GM13976 (cell line): ENCODE measurements around the gene C1orf116.

Experiments
- DNase-seq: peaks from one replicate; pipeline ENCODE4 v3.0.0; 2012; ENCODE audit warnings: low spot score
- in situ Hi-C: fragments of 300-500 bp; cut with MboI; formaldehyde crosslinking; loops from one replicate; pipeline ENCODE4 v1.12.0; 2022; ENCODE audit warnings: low sequenced_read_pairs, mixed read lengths, inconsistent platforms; ENCODE audit not compliant: unreplicated experiment
- TF ChIP-seq, protein P1 (sequence below): IDR thresholded peaks from 2 replicates; pipeline ENCODE4 v1.5.1; 2012; ENCODE audit warnings: borderline replicate concordance, mild to moderate bottlenecking; ENCODE audit not compliant: insufficient read depth; ENCODE audit errors: extremely low read depth, missing control alignments, control extremely low read depth

Gene C1orf116

DNA sequence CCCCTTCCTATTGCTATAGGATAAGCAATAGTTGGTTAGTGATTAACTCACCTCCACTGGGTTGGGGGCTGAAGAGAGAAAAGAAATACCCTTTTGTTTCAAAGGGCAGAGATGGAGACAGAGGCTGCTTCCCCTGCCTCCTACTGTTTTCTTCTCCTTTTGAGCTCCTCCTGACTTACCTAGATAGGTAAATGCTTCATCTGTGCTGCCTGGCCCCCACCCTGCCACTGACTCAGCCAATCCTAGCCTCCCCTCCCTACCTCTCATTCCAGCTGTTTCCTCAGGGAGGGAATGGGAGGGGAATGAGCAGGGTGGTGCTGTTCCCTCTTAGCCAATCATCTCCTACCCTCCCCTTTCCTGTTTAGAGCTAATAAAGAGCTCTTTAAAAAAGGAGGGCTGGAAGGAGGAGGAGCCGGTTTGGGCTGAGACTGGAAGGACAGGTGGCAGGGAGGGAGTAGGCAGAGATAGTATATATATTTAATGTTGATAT is at the start of gene C1orf116:
Gene C1orf116 (minus strand): TSS at position 229 of the 490 bp plus-strand sequence. CDS start 5,158 bp downstream, outside the sequence.
- in situ Hi-C loops = no loop called here
- TF ChIP-seq, protein P1, sequence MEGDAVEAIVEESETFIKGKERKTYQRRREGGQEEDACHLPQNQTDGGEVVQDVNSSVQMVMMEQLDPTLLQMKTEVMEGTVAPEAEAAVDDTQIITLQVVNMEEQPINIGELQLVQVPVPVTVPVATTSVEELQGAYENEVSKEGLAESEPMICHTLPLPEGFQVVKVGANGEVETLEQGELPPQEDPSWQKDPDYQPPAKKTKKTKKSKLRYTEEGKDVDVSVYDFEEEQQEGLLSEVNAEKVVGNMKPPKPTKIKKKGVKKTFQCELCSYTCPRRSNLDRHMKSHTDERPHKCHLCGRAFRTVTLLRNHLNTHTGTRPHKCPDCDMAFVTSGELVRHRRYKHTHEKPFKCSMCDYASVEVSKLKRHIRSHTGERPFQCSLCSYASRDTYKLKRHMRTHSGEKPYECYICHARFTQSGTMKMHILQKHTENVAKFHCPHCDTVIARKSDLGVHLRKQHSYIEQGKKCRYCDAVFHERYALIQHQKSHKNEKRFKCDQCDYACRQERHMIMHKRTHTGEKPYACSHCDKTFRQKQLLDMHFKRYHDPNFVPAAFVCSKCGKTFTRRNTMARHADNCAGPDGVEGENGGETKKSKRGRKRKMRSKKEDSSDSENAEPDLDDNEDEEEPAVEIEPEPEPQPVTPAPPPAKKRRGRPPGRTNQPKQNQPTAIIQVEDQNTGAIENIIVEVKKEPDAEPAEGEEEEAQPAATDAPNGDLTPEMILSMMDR = no peak
- no peak for DNase-seq

DNA sequence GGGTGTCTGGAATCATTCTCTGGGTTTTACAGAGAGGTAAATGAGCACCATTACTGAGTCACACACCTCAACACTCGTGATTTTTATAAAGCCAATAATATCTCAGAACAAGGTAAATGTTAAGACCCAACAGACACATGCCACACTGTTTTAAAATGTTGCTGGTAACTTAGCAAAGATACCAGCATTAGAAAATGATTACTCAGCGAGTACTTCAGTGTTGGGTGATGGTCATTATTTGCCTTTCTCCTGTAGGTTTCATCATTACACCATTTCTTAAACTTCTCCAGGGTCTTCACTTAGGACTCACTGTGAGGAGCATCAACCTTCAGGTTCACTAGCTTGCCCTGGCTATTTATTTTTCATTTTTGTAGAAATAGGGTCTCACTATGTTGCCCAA is 49.2 kb upstream of the C1orf116 start:
- TF ChIP-seq, protein P1 = no peak
- no peak for DNase-seq
- in situ Hi-C loops = loop anchor here (25.0 kb wide), 1 partner anchor 405 kb away; the partner anchor contains the start of gene CR1

DNA sequence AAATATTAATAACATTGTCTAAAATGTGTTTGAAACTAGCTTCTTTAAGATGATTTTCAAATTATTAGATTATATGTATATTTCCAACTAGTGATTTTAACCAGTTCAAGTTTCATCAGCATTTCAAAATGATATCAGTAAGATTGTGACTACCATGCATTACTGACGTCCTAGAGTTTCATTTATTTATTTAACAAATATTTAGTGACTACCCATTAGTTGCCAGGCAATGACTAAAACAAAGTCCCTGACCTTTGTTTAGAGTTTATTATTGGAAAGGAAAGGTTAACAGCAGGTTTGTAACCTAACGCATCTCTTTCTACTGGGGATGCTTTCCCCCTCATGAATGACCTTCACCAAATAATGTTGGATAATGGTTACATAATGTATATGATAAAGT is 48.5 kb upstream of the C1orf116 start:
- in situ Hi-C loops = loop anchor here (25.0 kb wide), 1 partner anchor 406 kb away; the partner anchor contains the start of gene CR1
- DNase-seq = no peak
- TF ChIP-seq, protein P1 = no peak

DNA sequence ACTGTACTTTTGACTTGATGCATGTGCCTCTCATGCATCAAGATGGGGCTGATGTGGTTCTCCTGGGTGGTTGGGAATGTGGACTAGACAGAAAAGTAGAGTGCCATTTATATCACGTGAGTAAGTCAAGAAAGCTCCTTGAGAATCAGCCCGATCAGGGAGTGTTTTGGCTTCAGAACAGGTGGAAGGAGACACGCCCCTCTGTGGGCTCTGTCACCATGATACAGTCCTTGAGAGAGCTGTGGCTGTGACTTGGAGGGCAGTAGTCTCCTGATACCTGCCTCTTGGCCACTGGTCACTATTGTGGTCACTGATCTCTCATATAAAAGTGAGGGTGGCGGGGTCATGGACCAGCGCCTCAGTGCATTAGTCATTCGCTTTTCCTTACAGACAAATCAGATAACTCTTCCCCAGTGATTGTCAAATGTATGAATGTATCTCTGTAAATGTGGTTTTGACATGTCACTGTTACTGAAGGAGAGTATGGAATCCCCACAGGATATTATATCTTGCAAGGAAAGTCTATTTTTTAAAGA is 47.2 kb upstream of the C1orf116 start:
- no peak for DNase-seq
- TF ChIP-seq, protein P1 = no peak
- in situ Hi-C loops = loop anchor here (25.0 kb wide), 1 partner anchor 408 kb away; the partner anchor contains the start of gene CR1

DNA sequence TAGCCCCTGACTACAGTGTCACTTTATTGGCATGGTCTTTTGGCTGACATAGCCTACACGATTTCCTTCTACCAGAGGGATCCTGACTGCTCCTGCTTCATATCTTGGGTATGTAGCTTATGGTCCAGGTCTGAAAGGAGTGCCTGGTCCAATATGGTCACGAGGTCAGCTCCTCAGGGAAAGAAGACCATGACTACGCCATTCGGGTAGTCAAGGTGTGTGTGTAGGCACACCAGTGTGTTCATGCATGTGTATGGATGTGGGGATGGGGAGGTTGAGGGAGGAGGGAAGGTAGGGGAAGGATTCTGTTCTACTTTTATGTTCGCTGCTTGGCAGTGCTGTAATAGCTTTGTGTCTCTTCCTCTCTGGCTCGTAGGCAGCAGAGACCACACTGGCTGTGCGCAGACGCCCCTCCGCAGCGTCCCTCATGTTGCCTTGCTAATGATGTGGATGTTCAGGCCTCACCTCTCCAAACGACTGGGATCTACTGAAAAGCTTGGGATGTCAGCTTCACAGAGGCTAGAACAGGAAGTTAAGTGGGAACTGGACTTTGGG is 46.1 kb upstream of the C1orf116 start:
- TF ChIP-seq, protein P1 = no peak
- no peak for DNase-seq
- in situ Hi-C loops = loop anchor here (25.0 kb wide), 1 partner anchor 409 kb away; the partner anchor contains the start of gene CR1

DNA sequence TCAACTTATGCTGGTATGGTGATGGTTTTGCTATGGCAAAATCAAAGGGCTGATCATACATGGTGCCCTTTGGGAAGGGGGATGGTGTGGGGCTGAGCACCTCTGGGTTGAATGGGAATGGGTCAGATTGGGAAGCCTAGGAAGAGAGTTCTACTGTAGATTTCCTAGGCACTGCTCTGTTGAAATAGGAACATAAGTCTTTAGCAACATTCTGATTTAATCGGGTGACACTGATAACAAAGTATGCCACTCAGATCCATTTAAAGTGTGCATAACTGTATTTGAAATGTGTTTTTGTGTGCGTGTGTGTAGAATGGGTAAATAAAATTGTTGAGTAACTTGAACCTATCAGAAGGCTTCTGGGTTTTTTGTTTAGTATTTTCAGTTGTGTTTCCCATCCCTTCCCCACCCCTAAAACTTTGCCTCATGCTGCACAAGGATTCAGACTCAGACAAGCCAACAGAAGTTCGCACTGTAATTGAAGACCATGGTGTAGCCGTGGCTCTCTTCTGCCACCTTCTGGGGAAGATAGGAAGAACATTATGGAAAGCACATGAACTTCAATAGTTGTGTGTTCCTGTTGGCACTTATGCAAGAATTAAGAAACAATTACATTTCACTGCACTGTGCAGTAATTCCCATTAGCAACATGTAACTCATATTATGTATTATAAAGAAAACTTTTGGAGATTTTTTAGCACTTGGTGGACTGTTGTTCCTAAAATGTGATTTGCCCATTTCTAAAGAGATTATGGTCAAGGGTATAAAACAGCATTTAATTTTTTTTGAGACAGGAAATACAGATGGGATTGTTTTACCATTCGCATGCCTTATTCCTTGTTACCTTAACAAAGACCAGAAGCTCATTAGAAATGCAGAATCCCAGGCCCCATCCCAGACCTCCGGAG is 45.2 kb upstream of the C1orf116 start:
- in situ Hi-C loops = loop anchor here (25.0 kb wide), 1 partner anchor 410 kb away; the partner anchor contains the start of gene CR1
- TF ChIP-seq, protein P1 = peak; percentile 79
- DNase-seq = peak; percentile 64
